Gastrocnemius medialis (tissue), 4 donors: ENCODE data around the gene CDC20. TPM values are rescaled to one million over a fixed set of nuclear protein-coding genes. Genes with fewer than 3 reads are reported as not detected.

ENCODE experiments used
- ATAC-seq, 2 donors: fragments of 150-250 bp; one replicate each; pipeline ENCODE4 v1.9.1; 2016
- DNase-seq, 2 donors: peaks; one replicate each; pipeline ENCODE4 v3.0.0-alpha.2; 2019
- H3K27ac ChIP-seq, 4 donors: fragments of 200-600 bp; sonication (generic); 1 replicate in 1 of 4; 2 replicates in 3 of 4; pipeline ENCODE4 v1.5.1; 2016 to 2018; ENCODE audit warnings: mild to moderate bottlenecking in 2 of 4, moderate library complexity in 1 of 4
- H3K27me3 ChIP-seq, 3 donors: fragments of 200-600 bp; sonication (generic) in 2 of 3; 1 replicate in 1 of 3; 2 replicates in 2 of 3; pipeline versions ENCODE4 v1.5.1 to v1.6.0; 2016 to 2019; ENCODE audit warnings: mild to moderate bottlenecking in 1 of 3, moderate library complexity in 1 of 3
- H3K36me3 ChIP-seq, 2 donors: fragments of 200-600 bp; sonication (generic) in 1 of 2; one replicate each; pipeline ENCODE4 v1.5.1; 2017 to 2018
- H3K4me1 ChIP-seq, 2 donors: fragments of 200-600 bp; sonication (generic) in 1 of 2; one replicate each; pipeline ENCODE4 v1.5.1; 2016 to 2017; ENCODE audit warnings: mild to moderate bottlenecking in 2 of 2
- H3K4me3 ChIP-seq, 4 donors: fragments of 200-600 bp; sonication (generic) in 3 of 4; 1 replicate in 1 of 4; 2 replicates in 3 of 4; pipeline ENCODE4 v1.5.1; 2016 to 2019; ENCODE audit warnings: mild to moderate bottlenecking in 2 of 4
- H3K9me3 ChIP-seq, 3 donors: fragments of 200-600 bp; sonication (generic) in 2 of 3; 1 replicate in 1 of 3; 2 replicates in 2 of 3; pipeline ENCODE4 v1.5.1; 2016 to 2019
- CTCF ChIP-seq, 5 experiments: fragments of 450-650 bp in 3 of 5; fragments of 200-600 bp in 2 of 5; sonication (generic) in 2 of 5; IDR thresholded peaks in 4 of 5; conservative IDR thresholded peaks in 1 of 5; 1 replicate in 4 of 5; 2 replicates in 1 of 5; pipeline ENCODE4 v1.5.1; 2016 to 2019; ENCODE audit warnings: antibody characterized with exemption in 5 of 5, mild to moderate bottlenecking in 3 of 5, moderate library complexity in 3 of 5
- POLR2A ChIP-seq, 2 donors: fragments of 450-650 bp; IDR thresholded peaks; one replicate each; pipeline ENCODE4 v1.6.1; 2017; ENCODE audit warnings: antibody characterized with exemption in 2 of 2, mild to moderate bottlenecking in 2 of 2, moderate library complexity in 2 of 2
- in situ Hi-C, 4 donors: fragments of 200-750 bp; cut with MboI; loops; one replicate each; pipeline versions ENCODE4 v1.15.0 to v1.8.0; 2017; ENCODE audit warnings: low sequenced_read_pairs in 4 of 4
- intact Hi-C: fragments of 100-400 bp; cut with DNase I; formaldehyde crosslinking; loops from one replicate; pipeline ENCODE4 v1.15.1; 2023; ENCODE audit warnings: low total_unique reads
- total RNA-seq, 4 donors: library from RNA; depleted of rRNA; stranded (reverse); fragments of >200 nt; gene quantifications; one replicate each; pipeline versions ENCODE4 v1.1.0 to v1.2.3, GENCODE V29; 2016

CDC20 gene
- total RNA-seq, 4 donors from 2014 or later, result 0.46 to 2.4 (median 0.76) TPM

- peak overlapping the region; percentile 64 to 83 (median 70) for H3K4me3 ChIP-seq
- ATAC-seq (peak; percentile 22 to 44), DNase-seq (peak in 1 of 2 donors; percentile 22)
- TF ChIP-seq POLR2A (IDR thresholded peaks at IDR 0.05) (no peak), CTCF (IDR thresholded peaks at IDR 0.05 in 4 of 5, conservative IDR thresholded peaks at IDR 0.05 in 1 of 5) (no peak)
- peaks cover 16 to 18% of the 10 kb centered on the region in 2 donors for H3K4me1 ChIP-seq
- in situ Hi-C loops (no loop called here), intact Hi-C loops (loop anchor here (2.0 kb wide), 1 partner anchor 40 kb away; the partner anchor contains the start of genes MED8 and SZT2)
- H3K9me3 ChIP-seq, result no peaks in the 10 kb centered on the region
- H3K36me3 ChIP-seq, result no peaks in the 10 kb centered on the region
- H3K27me3 ChIP-seq, result no peaks in the 10 kb centered on the region
- peak overlapping the region; percentile 66 to 85 (median 78) for H3K27ac ChIP-seq
Observed at GRCh38 chr1:43348343-43348808, 10.4 kb upstream of the CDC20 start.

- H3K4me1 ChIP-seq, result peaks cover 16 to 18% of the 10 kb centered on the region in 2 donors
- ATAC-seq (peak; percentile 71 to 83), DNase-seq (peak; percentile 46 to 78)
- H3K27me3 ChIP-seq, result no peaks in the 10 kb centered on the region
- H3K9me3 ChIP-seq, result no peaks in the 10 kb centered on the region
- TF ChIP-seq POLR2A (IDR thresholded peaks at IDR 0.05) (peak; percentile 30 to 37), CTCF (IDR thresholded peaks at IDR 0.05 in 4 of 5, conservative IDR thresholded peaks at IDR 0.05 in 1 of 5) (no peak)
- in situ Hi-C loops (no loop called here), intact Hi-C loops (loop anchor here (1.0 to 2.0 kb wide), 2 partner anchors 19 to 40 kb away; partner anchors contain the start of genes ELOVL1, MED8 and SZT2)
- H3K36me3 ChIP-seq, result no peaks in the 10 kb centered on the region
- H3K4me3 ChIP-seq, result peak overlapping the region; percentile 64 to 83 (median 70)
- H3K27ac ChIP-seq, result peak overlapping the region; percentile 66 to 85 (median 78)
Observed at GRCh38 chr1:43348809-43349593, 9.8 kb upstream of the CDC20 start.

GRCh38 chr1:43349594-43350306, 9.0 kb upstream of the CDC20 start:
- Histone ChIP-seq H3K27me3 (no peaks in the 10 kb centered on the region), H3K4me1 (peaks cover 10 to 11% of the 10 kb centered on the region in 2 donors), H3K4me3 (peak overlapping the region; percentile 64 to 83 (median 70)), H3K9me3 (no peaks in the 10 kb centered on the region), H3K27ac (peak overlapping the region; percentile 66 to 85 (median 78)), H3K36me3 (no peaks in the 10 kb centered on the region)
- in situ Hi-C loops (no loop called here), intact Hi-C loops (loop anchor here (1.0 to 2.0 kb wide), 2 partner anchors 19 to 39 kb away; partner anchors contain the start of genes ELOVL1, MED8 and SZT2)
- no peak for TF ChIP-seq POLR2A (IDR thresholded peaks at IDR 0.05)
- TF ChIP-seq CTCF (IDR thresholded peaks at IDR 0.05 in 4 of 5, conservative IDR thresholded peaks at IDR 0.05 in 1 of 5), result no peak
- ATAC-seq, result no peak
- DNase-seq, result no peak

- H3K9me3 ChIP-seq, result no peaks in the 10 kb centered on the region
- no peaks in the 10 kb centered on the region for H3K27me3 ChIP-seq
- ATAC-seq, result no peak
- H3K36me3 ChIP-seq, result no peaks in the 10 kb centered on the region
- in situ Hi-C loops (no loop called here), intact Hi-C loops (no loop called here)
- TF ChIP-seq CTCF (IDR thresholded peaks at IDR 0.05 in 4 of 5, conservative IDR thresholded peaks at IDR 0.05 in 1 of 5) (no peak), POLR2A (IDR thresholded peaks at IDR 0.05) (no peak)
- H3K4me3 ChIP-seq, result no peak overlapping the region
- no peak overlapping the region for H3K27ac ChIP-seq
- DNase-seq, result no peak
- H3K4me1 ChIP-seq, result peaks cover under 1 to 8% of the 10 kb centered on the region in 2 donors
Observed at GRCh38 chr1:43350976-43351375, 7.8 kb upstream of the CDC20 start.
